Limb (tissue), 2 donors: ENCODE measurements around the gene REPIN1.
A peak's percentile ranks its signal among the peaks of the same experiment; 100 is the strongest.

Experiments used
- DNase-seq, 2 donors: peaks; one replicate each; pipeline ENCODE4 v3.0.0-alpha.2; 2016; ENCODE audit errors: extremely low spot score in 2 of 2

Gene REPIN1

GRCh38 chr7:150337179-150337578 is 31.4 kb upstream of the REPIN1 start:
- DNase-seq, result no peak

GRCh38 chr7:150337659-150338081 is 31.0 kb upstream of the REPIN1 start:
- DNase-seq, result no peak

- DNase-seq, result no peak
These were observed 30.3 kb upstream of the REPIN1 start for GRCh38 chr7:150338166-150338829.

- no peak for DNase-seq
These were observed 29.2 kb upstream of the REPIN1 start for GRCh38 chr7:150339409-150339809.

GRCh38 chr7:150340024-150340749 is 28.4 kb upstream of the REPIN1 start:
- DNase-seq, result no peak

GRCh38 chr7:150340875-150341262 is 27.8 kb upstream of the REPIN1 start:
- DNase-seq, result no peak

GRCh38 chr7:150341263-150342120 is 27.1 kb upstream of the REPIN1 start, which contains the start of gene RARRES2:
TSS of gene RARRES2 (minus strand) at chr7:150341629. CDS start at chr7:150340609, 1,020 bp downstream.
- peak in 1 of 2 donors; percentile 61 for DNase-seq

GRCh38 chr7:150342121-150342408 is 26.6 kb upstream of the REPIN1 start:
- DNase-seq, result no peak

- DNase-seq, result no peak
These were observed 25.4 kb upstream of the REPIN1 start for GRCh38 chr7:150343225-150343624.

- no peak for DNase-seq
These were observed 24.3 kb upstream of the REPIN1 start for GRCh38 chr7:150344299-150344698.

GRCh38 chr7:150345012-150345411 is 23.6 kb upstream of the REPIN1 start:
- no peak for DNase-seq

GRCh38 chr7:150346922-150347321 is 21.7 kb upstream of the REPIN1 start:
- DNase-seq, result no peak

- DNase-seq, result no peak
These were observed 16.9 kb upstream of the REPIN1 start for GRCh38 chr7:150351587-150352194.

GRCh38 chr7:150355666-150356059 is 13.0 kb upstream of the REPIN1 start:
- no peak for DNase-seq

GRCh38 chr7:150356265-150356897 is 12.2 kb upstream of the REPIN1 start:
- DNase-seq, result no peak

GRCh38 chr7:150357270-150357669 is 11.4 kb upstream of the REPIN1 start:
- DNase-seq, result no peak

GRCh38 chr7:150357771-150358427 is 10.7 kb upstream of the REPIN1 start:
- DNase-seq, result no peak

GRCh38 chr7:150358433-150358832 is 10.2 kb upstream of the REPIN1 start:
- no peak for DNase-seq

GRCh38 chr7:150358988-150359621 is 9.5 kb upstream of the REPIN1 start:
- no peak for DNase-seq

GRCh38 chr7:150359622-150360362 is 8.8 kb upstream of the REPIN1 start:
- no peak for DNase-seq
